GM12891 (cell line): ENCODE results near the gene SIAH1.

Source experiments
- DNase-seq: peaks from one replicate; pipeline ENCODE4 v3.0.0; 2011; ENCODE audit warnings: low spot score; ENCODE audit not compliant: insufficient read length
- FAIRE-seq: peaks from 2 replicates; lab custom pipeline; 2011; peaks lifted over from hg19 to GRCh38; lab: Jason Lieb, UNC
- PAX5 ChIP-seq: IDR thresholded peaks from 2 replicates; pipeline ENCODE4 v1.6.1; 2011; ENCODE audit warnings: low read length, moderate library complexity, mild to moderate bottlenecking; ENCODE audit not compliant: insufficient read depth, severe bottlenecking
- POLR2A ChIP-seq: IDR thresholded peaks from 2 replicates; pipeline ENCODE4 v1.6.1; 2011; ENCODE audit warnings: low read depth, low read length, control low read depth
- POLR2AphosphoS5 ChIP-seq: IDR thresholded peaks from 2 replicates; pipeline ENCODE4 v1.6.1; 2011; ENCODE audit warnings: low read depth, low read length, control low read depth
- POU2F2 ChIP-seq: IDR thresholded peaks from 2 replicates; pipeline ENCODE4 v1.6.1; 2011; ENCODE audit warnings: low read depth, mild to moderate bottlenecking, control low read depth, low read length, moderate library complexity
- SPI1 ChIP-seq: IDR thresholded peaks from 2 replicates; pipeline ENCODE4 v1.6.1; 2011; ENCODE audit warnings: low read depth, low read length, control low read depth
- TAF1 ChIP-seq: IDR thresholded peaks from 2 replicates; pipeline ENCODE4 v1.6.1; 2011; ENCODE audit warnings: low read depth, low read length, control low read depth

The SIAH1 gene

DNA sequence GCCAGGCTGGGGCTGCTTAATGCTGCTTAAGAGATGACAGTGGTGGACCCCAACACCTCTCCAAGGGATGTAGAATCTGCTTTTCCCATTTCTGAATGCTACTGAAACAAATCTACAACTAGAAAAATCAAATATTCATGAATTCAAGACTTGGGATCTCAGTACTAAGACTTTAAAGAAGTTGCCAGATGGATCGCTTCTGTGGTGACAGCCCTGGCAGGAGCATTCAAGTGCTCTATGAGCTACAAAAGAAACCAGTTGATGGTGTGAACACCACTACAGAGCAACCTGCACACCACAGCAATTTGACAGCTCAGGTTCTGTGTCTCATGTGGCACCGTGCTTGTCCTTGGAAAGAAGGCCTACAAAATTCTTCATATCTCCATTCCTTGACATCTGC, 42.6 kb downstream of the SIAH1 start:
- DNase-seq (no peak), FAIRE-seq (no peak)
- TF ChIP-seq PAX5 (no peak), POLR2A (no peak), POLR2AphosphoS5 (no peak), TAF1 (no peak), SPI1 (no peak), POU2F2 (no peak)

DNA sequence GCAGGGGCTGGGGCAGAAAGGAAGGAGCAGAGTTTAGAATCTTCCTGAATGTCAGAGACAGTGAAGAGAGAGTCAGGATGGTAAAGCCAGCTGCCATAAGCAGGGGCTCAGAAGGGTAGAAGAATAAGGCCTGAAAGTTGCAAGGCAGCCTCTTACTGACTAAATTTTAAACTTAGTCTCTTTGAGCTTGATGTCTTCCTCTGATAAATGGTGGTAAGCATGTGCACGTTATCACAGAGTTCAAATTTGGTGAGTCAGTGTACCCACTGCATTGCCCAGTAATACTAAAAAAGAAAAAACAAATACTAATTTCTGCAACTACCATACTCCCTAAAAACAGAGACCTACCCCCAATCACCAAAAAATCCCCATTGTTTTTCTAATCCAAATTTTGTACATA, 45.2 kb downstream of the SIAH1 start:
- no peak for FAIRE-seq
- TF ChIP-seq POLR2AphosphoS5 (no peak), SPI1 (no peak), POU2F2 (no peak), PAX5 (no peak), POLR2A (no peak), TAF1 (no peak)
- DNase-seq: no peak

DNA sequence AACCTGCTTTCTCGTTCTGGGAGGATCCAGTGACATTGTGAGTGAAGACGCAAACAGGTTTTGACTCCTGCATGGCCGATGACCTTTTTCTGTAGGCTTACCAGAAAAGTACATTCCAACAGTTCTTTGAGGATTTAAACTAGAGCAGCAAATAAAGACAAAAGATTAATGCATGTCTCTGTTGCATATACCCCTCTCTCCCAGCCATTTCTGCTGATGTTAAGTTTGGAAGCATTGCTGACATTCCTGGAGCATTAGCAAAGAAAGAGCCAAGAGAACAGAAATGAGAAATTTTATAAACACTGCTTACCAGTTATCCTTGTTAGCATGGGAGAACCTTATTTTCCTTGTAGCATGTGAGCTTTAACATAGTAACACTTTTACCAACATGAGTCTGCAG, 49.3 kb downstream of the SIAH1 start:
- FAIRE-seq: no peak
- DNase-seq: no peak
- TF ChIP-seq POLR2A (no peak), SPI1 (no peak), PAX5 (no peak), TAF1 (no peak), POLR2AphosphoS5 (no peak), POU2F2 (no peak)

DNA sequence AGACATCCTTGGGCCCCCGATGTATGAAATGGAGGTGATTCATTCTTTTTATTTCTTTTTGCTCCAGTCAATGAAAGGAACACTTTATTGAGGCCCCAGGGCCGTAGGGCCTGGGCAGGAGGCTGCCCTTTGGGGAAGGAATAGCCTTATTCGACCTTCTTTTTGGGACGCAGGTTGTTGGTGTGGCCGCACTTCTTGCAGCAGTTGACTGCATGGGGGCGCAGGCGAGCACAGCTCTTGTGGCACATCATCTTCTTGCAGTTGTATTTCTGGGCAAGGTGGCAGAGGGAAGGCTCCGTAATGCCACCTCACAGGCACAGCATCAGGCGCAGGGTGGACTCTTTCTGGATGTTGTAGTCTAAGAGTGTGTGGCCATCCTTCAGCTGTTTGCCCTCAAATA, 50.9 kb downstream of the SIAH1 start:
- no peak for DNase-seq
- no peak for TF ChIP-seq POLR2AphosphoS5
- TF ChIP-seq POLR2A: no peak
- TF ChIP-seq TAF1: no peak
- TF ChIP-seq SPI1: no peak
- no peak for TF ChIP-seq POU2F2
- TF ChIP-seq PAX5: no peak
- FAIRE-seq: no peak

DNA sequence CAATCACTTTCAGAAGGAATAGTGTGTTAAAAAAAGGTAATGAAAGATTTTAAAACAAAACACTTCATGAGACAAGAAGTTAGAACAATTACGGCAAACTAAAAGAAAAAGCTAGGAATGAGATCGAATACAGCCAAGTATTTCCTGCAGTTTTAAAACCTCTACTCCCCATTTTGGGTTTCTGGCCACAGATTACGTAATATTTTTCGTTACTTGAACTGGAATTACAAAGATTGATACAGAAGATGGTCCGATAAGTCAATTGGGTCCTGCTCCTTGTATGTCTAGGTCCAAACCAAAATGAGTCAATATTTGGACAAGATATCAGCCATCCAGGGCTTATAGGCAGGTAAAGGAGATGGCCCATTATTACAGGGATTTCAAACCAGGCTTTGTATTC, 52.2 kb downstream of the SIAH1 start:
- DNase-seq (no peak), FAIRE-seq (no peak)
- TF ChIP-seq POLR2AphosphoS5 (no peak), SPI1 (no peak), POLR2A (no peak), PAX5 (no peak), POU2F2 (no peak), TAF1 (no peak)

DNA sequence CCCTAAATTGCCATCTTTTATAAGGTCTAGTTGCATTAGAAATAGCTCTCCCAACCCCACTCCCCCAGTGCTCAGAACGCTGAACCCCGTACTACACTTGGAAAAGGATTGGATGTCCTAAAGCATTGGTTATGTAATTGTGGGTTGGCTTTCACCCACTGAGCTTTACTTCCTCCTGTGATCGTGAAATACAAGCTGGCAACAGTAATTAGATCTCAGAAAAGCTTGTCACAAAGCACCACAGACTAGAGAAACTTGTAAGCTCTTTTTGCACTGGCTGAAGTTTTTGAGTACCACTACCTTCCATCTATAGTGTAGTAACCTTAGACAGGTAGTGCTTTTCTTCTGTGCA, 54.4 kb downstream of the SIAH1 start:
- FAIRE-seq (no peak), DNase-seq (no peak)
- TF ChIP-seq TAF1: no peak
- no peak for TF ChIP-seq PAX5
- TF ChIP-seq POU2F2: no peak
- TF ChIP-seq POLR2A: no peak
- TF ChIP-seq SPI1: no peak
- TF ChIP-seq POLR2AphosphoS5: no peak

DNA sequence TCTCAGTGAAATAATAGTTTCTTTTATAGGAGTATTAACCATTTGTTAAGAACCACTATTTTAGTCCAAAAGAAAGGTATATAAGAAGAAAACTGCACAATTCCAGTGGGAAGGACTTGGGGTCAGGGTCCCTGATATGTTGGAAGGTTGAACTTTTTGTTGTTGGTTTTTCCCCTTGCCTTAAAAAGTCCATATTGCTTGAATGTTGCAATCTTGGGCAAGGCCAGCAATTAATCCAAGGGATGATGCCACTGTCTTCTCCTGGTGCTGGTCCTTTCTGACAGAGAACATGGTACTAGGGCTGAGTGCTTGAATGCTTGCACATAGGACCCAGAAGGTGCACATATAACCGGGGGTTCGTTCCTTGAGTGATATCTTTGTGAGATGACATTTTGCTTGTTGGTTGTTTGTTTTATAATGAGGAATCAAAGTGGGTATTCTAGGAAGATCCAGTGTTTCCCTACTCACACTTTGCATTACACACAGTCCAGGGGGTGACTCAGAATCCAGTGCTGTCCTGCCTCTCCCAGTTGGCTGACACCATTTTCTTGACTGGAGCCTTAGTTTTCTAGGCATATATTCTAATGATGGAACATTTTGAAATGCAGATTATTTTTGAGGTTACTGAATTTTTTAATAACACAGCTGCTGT, 54.9 kb downstream of the SIAH1 start:
- TF ChIP-seq POU2F2 (no peak), TAF1 (no peak), PAX5 (no peak), SPI1 (no peak), POLR2A (no peak), POLR2AphosphoS5 (no peak)
- FAIRE-seq (no peak), DNase-seq (no peak)

DNA sequence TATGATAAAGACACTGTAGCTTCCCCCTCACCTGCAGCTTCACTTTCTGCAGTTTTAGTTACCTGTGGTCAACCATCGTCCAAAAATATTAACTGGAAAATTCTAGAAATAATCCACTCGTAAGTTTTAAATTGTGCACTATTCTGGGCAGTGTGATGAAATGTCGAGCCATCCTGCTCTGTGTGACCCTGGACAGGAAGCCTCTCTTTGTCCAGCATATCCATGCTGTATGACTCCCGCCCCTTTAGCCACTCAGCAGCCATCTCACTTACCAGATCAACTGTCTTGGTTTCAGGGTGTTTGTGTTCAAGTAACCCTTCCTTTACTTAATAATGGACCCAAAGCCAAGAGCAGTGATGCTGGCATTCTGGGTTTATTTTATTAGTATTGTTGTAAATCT, 56.1 kb downstream of the SIAH1 start:
- no peak for FAIRE-seq
- TF ChIP-seq SPI1: no peak

DNA sequence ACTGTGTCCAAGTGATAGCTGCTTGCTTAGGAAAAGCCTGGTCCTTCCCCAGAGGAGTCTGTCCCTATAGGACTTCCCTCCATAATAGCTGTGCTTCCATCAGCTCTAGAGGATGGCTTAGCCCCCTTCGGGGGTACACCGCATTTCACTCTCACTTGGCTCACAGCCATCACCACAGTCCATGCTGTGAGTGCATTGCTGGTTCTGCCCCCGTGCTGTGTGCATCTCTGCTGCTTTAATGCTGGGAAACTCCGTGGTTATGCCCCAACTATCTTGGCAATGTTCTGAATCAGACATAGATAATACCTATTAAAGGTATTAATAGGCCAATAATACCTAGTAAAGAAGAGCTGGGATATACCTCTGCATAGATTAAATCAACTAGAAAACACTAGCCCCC, 58.3 kb downstream of the SIAH1 start:
- TF ChIP-seq PAX5 (no peak), TAF1 (no peak), POU2F2 (no peak), POLR2A (no peak), SPI1 (no peak), POLR2AphosphoS5 (no peak)
- DNase-seq: no peak
- FAIRE-seq: no peak

More for the DNA sequence above, 56.1 kb downstream of the SIAH1 start:
- no peak for DNase-seq
